Fibroblast of skin of left quadriceps (primary cell): ENCODE results near the gene CCNL2.

Experiments used
- DNase-seq, 2 experiments: peaks; one replicate each; pipeline ENCODE4 v3.0.0-alpha.2; 2013; ENCODE audit warnings: low read depth in 2 of 2

Gene CCNL2

GRCh38 chr1:1342061-1342562 is 57.0 kb downstream of the CCNL2 start:
- no peak for DNase-seq

- no peak for DNase-seq
Measured at GRCh38 chr1:1341549-1342021, 57.5 kb downstream of the CCNL2 start.

GRCh38 chr1:1340791-1341548 is 58.2 kb downstream of the CCNL2 start:
- no peak for DNase-seq

GRCh38 chr1:1340185-1340584 is 59.0 kb downstream of the CCNL2 start:
- DNase-seq, result no peak

GRCh38 chr1:1338278-1338677 is 60.9 kb downstream of the CCNL2 start:
- no peak for DNase-seq

GRCh38 chr1:1337793-1338147 is 61.4 kb downstream of the CCNL2 start:
- DNase-seq, result no peak

- no peak for DNase-seq
Measured at GRCh38 chr1:1336931-1337792, 62.0 kb downstream of the CCNL2 start.

GRCh38 chr1:1336446-1336845 is 62.7 kb downstream of the CCNL2 start:
- no peak for DNase-seq

GRCh38 chr1:1335792-1336248 is 63.3 kb downstream of the CCNL2 start:
- no peak for DNase-seq
